HFFc6 (cell line): ENCODE results near the gene PCYT1A. TPM values are rescaled to one million over a fixed set of nuclear protein-coding genes. Genes with fewer than 3 reads are reported as not detected.
A peak's percentile ranks its signal among the peaks of the same experiment; 100 is the strongest.
"Not testable (repeated sequence)": the region's sequence is repeated elsewhere in the genome, so short reads cannot be mapped to it uniquely, and the experiment has no call there.

Source experiments
- DNase-seq: peaks from one replicate; pipeline ENCODE4 v3.0.0-alpha.2; 2018
- H3K27ac Mint-ChIP-seq: 2 replicates; pipeline ENCODE4 v1.8.0; 2020; ENCODE audit warnings: mild to moderate bottlenecking, mixed read lengths
- H3K27me3 Mint-ChIP-seq: 2 replicates; pipeline ENCODE4 v1.8.0; 2021; ENCODE audit warnings: mild to moderate bottlenecking, moderate library complexity, mixed read lengths; ENCODE audit not compliant: insufficient read depth
- H3K36me3 Mint-ChIP-seq: 2 replicates; pipeline ENCODE4 v1.8.0; 2021; ENCODE audit warnings: low read depth, mixed read lengths
- H3K4me1 Mint-ChIP-seq: 2 replicates; pipeline ENCODE4 v1.8.0; 2020; ENCODE audit warnings: low read depth, mixed read lengths
- H3K4me3 Mint-ChIP-seq: 2 replicates; pipeline ENCODE4 v1.8.0; 2020; ENCODE audit warnings: mild to moderate bottlenecking, moderate library complexity, mixed read lengths
- H3K9me3 Mint-ChIP-seq: 2 replicates; pipeline ENCODE4 v1.8.0; 2020; ENCODE audit warnings: mild to moderate bottlenecking, mixed read lengths
- CTCF ChIP-seq: fragments of 200-600 bp; sonication (generic); IDR thresholded peaks from 2 replicates; pipeline ENCODE4 v1.5.0; 2021; ENCODE audit warnings: antibody characterized with exemption, mild to moderate bottlenecking
- total RNA-seq, 6 experiments: library from RNA; stranded (reverse); fragmentation: NEBNext Ultra II Directional; extraction: Animal tissue kit (Norgen Biotek cat#: 25700); gene quantifications; 2 replicates in 1 of 6; 3 replicates in 5 of 6; pipeline ENCODE4 v1.2.3, GENCODE V29; 2021

PCYT1A gene
- total RNA-seq, 6 experiments from 2014 or later: 77.2 to 83.0 (median 81.2) TPM

DNA sequence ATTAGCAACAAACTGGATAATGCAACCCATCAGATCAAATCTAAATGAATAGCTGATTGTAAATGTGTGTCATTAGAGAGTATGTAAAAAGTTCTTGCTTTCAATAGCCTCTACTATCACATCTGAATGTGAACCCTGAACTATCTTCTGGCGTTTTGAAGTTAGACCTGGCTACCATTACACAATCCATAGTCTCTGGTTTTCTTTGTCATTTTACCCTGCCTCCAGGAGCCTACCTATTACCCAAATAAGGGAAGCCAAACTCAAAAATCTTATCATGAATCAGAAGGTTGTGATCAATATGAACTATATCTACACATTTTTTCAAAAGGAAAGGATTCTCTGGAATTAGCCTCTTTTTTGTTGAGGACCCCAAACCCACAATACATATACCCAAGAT, 31.8 kb downstream of the PCYT1A start:
- Mint-ChIP-seq H3K27ac (no peak overlapping the region), H3K36me3 (peaks cover 6% of the 10 kb centered on the region)

DNA sequence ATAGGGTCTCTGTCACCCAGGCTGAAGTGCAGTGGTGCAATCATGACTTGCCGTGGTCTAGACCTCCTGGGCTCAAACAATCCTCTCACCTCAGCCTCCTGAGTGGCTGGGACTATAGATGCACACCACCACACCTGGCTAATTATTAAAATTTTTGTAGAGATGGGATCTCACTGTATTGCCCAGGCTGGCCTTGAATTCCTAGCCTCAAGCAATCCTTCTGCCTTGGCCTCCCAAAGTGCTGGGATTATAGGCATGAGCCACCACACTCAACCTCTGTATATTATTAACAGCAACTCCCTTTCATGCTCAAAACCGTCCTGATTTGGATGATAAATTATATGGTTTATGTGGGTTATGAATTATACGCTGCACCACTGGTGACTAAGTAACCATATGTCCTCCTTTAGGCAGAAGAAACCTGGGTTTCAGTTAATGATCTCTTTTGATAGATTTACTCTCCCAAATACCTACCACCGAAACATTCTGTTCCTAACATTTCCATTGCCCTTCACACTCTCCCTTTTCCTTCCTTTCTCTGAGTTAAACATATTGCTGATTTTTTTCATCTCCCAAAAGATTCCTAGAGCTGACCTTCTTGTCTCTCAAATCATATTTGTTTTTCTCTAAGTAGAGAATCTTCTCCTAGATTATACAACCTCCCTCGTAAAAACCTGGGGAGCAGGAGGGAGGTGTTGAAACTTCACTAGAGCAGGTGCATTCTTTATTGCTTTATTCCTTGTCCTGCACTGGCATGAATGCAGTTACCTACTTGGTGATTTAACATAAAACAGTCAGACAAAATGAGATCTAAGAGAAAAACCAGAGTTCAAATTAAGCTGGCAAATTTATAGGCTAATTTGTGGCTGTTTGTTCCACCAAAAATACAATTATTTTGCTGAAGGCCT, 32.9 kb downstream of the PCYT1A start:
- H3K36me3 Mint-ChIP-seq: peaks cover 4% of the 10 kb centered on the region
- no peak overlapping the region for H3K27ac Mint-ChIP-seq
- no peaks in the 10 kb centered on the region for H3K4me1 Mint-ChIP-seq
- no peak for DNase-seq
- H3K27me3 Mint-ChIP-seq: no peaks in the 10 kb centered on the region
- TF ChIP-seq CTCF: no peak
- no peak overlapping the region for H3K4me3 Mint-ChIP-seq
- no peaks in the 10 kb centered on the region for H3K9me3 Mint-ChIP-seq

More for the DNA sequence above, 31.8 kb downstream of the PCYT1A start:
- H3K27me3 Mint-ChIP-seq: no peaks in the 10 kb centered on the region
- no peak for TF ChIP-seq CTCF
- no peaks in the 10 kb centered on the region for H3K9me3 Mint-ChIP-seq
- no peak overlapping the region for H3K4me3 Mint-ChIP-seq
- no peaks in the 10 kb centered on the region for H3K4me1 Mint-ChIP-seq
- DNase-seq: no peak

DNA sequence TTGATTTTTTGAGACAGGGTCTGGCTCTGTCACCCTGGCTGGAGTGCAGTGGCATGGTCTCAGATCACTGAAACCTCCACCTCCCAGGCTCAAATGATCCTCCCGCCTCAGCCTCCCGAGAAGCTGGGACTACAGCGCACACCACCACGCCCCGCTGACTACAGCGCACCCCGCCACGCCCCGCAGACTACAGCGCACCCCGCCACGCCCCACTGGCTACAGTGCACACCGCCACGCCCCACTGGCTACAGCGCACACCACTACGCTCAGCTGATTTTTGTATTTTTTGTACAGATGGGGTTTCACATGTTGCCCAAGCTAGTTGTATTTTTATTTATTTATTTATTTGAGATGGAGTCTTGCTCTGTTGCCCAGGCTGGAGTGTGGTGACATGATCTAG, 35.6 kb downstream of the PCYT1A start:
- H3K4me1 Mint-ChIP-seq: peaks cover 6% of the 10 kb centered on the region; the same call in 1 of the 2 replicates
- H3K4me3 Mint-ChIP-seq: no peak overlapping the region
- no peak overlapping the region for H3K27ac Mint-ChIP-seq
- no peaks in the 10 kb centered on the region for H3K27me3 Mint-ChIP-seq
- no peak for TF ChIP-seq CTCF
- no peak for DNase-seq
- H3K9me3 Mint-ChIP-seq: no peaks in the 10 kb centered on the region
- H3K36me3 Mint-ChIP-seq: peaks cover 10% of the 10 kb centered on the region

DNA sequence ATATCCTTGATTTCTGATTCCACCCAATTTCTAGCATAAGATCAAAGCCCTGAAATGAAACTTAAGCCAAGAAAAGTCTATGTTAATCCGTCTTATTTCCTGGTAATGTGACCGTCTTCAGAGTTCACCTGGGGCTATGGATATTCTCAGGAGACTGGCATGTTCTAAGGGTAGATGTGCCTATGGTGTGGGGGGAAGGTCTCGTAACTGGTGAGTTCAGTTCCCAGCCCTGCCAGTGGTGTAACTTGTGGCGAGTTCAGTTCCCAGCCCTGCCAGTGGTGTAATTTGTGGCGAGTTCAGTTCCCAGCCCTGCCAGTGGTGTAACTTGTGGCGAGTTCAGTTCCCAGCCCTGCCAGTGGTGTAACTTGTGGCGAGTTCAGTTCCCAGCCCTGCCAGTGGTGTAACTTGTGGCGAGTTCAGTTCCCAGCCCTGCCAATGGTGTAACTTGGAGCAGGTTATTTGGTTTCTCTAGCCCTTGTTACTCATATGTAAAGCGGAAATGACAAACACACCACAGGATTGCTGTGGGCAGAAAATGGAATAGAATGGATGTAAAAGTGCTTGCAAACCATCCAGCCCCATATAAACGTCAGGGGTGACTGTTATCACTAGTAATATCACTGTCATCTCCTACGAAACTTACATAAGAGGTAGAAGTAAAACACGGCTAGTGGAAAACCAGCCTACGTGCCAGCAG, 40.8 kb downstream of the PCYT1A start:
- Mint-ChIP-seq H3K4me1 (peaks cover 6% of the 10 kb centered on the region; the same call in 1 of the 2 replicates), H3K36me3 (peaks cover 24% of the 10 kb centered on the region)
- no peak for TF ChIP-seq CTCF

DNA sequence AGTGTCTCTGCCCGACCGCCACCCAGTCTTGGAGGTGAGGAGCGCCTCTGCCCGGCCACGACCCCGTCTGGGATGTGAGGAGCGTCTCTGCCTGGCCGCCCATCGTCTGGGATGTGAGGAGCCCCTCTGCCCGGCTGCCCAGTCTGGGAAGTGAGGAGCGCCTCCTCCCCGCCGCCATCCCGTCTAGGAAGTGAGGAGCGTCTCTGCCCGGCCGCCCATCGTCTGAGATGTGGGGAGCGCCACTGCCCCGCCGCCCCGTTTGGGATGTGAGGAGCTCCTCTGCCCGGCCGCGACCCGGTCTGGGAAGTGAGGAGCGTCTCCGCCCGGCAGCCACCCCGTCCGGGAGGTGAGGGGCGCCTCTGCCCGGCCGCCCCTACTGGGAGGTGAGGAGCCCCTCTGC, 43.4 kb downstream of the PCYT1A start:
- peaks cover 34% of the 10 kb centered on the region for H3K36me3 Mint-ChIP-seq
- not testable (repeated sequence) for H3K9me3 Mint-ChIP-seq

More for the DNA sequence above, 40.8 kb downstream of the PCYT1A start:
- no peak overlapping the region for H3K4me3 Mint-ChIP-seq
- H3K27ac Mint-ChIP-seq: peak overlapping the region; percentile 64
- no peaks in the 10 kb centered on the region for H3K9me3 Mint-ChIP-seq
- DNase-seq: peak; percentile 90
- no peaks in the 10 kb centered on the region; the same call in 1 of the 2 replicates for H3K27me3 Mint-ChIP-seq

GRCh38 chr3:196241704-196242103, 45.8 kb downstream of the PCYT1A start:
- no peak overlapping the region for H3K27ac Mint-ChIP-seq
- H3K27me3 Mint-ChIP-seq: no peaks in the 10 kb centered on the region; the same call in 1 of the 2 replicates
- TF ChIP-seq CTCF: no peak
- DNase-seq: no peak
- H3K36me3 Mint-ChIP-seq: peaks cover 40% of the 10 kb centered on the region
- H3K4me3 Mint-ChIP-seq: no peak overlapping the region
- H3K4me1 Mint-ChIP-seq: peaks cover 13% of the 10 kb centered on the region; the same call in 1 of the 2 replicates
- H3K9me3 Mint-ChIP-seq: no peaks in the 10 kb centered on the region

More for the DNA sequence above, 43.4 kb downstream of the PCYT1A start:
- not testable (repeated sequence) for H3K27ac Mint-ChIP-seq, DNase-seq, H3K4me3 Mint-ChIP-seq, H3K27me3 Mint-ChIP-seq
- H3K4me1 Mint-ChIP-seq: peaks cover 13% of the 10 kb centered on the region
